ENCODE results near the gene TSPO2. TPM values are rescaled to one million over a fixed set of nuclear protein-coding genes. Genes with fewer than 3 reads are reported as not detected.

The TSPO2 gene
- polyA plus RNA-seq, 1 donor = 0.93 TPM

DNA sequence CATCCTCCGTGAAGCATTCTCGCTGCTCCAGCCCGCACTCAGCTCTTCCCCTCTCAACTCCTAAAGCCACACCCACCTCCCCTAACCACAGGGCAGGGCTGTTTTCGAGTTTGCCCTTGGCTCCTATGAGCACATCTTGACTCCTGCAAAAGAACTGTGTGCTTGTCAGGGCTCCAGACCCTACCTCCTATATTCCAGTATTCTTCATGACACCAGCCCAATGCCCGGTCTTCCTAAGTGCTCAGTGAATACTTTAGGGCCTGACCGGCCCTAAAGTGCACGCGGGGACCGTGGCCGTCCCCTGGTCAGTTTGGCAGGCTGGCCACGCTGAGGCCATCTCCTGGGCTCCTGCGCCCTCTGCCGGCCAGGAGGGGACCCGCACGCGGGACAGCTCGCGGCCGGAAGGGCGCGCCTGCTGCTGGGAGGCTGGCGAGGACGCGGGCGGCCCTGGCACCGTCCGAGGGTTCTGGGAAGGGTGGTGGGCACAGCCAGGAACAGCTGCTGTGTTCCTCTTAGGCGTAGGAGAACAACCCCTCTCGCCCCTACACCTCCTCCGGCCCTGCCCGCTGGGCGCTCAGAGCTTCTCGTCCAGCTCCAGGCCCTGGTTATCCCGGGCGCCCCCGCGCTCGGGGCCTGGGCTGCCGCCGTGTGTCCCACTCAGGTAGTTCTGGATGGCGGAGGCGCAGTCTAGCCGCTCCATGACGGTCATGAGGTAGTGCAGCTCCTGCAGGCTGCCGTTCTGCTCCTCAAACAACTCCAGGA, 14.3 kb upstream of the TSPO2 start:
- DNase-seq = peak; percentile 87

GRCh38 chr6:41028561-41029412, 13.5 kb upstream of the TSPO2 start:
- peak; percentile 26 for DNase-seq

GRCh38 chr6:41032830-41033229, 9.4 kb upstream of the TSPO2 start:
- no peak for DNase-seq

DNA sequence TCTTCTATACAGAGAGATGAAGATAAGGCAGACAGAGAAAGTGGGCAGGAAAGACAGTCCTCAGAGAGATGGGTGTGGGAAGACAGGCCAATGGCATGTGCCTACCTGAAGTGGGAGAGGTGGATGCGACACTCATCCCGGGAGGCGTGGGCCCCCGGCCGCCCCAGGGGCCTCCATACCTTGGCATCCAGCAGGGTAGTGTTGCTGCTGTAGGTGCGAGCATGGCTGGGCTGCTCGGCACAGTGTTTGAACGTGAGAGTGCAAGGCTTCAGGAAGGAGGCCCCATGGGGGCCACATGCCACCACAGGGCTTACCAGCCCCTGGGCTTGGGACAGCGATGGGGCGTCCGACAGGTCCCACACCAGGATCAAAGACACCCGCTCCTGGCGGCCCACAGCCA, 8.5 kb upstream of the TSPO2 start:
- no peak for DNase-seq

GRCh38 chr6:41036186-41036585, 6.1 kb upstream of the TSPO2 start:
- no peak for DNase-seq

- DNase-seq = no peak
These were observed 5.7 kb upstream of the TSPO2 start for GRCh38 chr6:41036601-41037000.

GRCh38 chr6:41037107-41037900, 5.0 kb upstream of the TSPO2 start:
- no peak for DNase-seq

DNA sequence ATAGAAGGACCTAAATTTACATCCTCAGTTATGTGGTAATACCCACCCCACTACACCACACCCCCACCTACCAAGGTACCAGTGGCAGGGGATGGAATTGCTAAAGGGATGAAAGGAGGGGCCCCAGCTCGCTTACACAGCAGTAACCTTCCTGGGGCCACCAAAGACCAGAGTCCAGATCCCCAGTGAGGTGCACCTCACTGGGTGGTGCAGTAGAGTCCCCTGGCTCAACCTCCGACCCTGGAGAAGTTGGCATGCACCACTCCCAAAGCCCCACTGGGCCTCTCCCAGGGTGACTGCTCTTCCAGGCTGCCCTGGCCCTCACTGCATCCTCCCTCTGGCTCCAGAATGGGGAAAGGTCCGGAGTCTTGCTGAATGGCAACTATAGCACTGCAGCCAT, 4.1 kb upstream of the TSPO2 start:
- DNase-seq = no peak

DNA sequence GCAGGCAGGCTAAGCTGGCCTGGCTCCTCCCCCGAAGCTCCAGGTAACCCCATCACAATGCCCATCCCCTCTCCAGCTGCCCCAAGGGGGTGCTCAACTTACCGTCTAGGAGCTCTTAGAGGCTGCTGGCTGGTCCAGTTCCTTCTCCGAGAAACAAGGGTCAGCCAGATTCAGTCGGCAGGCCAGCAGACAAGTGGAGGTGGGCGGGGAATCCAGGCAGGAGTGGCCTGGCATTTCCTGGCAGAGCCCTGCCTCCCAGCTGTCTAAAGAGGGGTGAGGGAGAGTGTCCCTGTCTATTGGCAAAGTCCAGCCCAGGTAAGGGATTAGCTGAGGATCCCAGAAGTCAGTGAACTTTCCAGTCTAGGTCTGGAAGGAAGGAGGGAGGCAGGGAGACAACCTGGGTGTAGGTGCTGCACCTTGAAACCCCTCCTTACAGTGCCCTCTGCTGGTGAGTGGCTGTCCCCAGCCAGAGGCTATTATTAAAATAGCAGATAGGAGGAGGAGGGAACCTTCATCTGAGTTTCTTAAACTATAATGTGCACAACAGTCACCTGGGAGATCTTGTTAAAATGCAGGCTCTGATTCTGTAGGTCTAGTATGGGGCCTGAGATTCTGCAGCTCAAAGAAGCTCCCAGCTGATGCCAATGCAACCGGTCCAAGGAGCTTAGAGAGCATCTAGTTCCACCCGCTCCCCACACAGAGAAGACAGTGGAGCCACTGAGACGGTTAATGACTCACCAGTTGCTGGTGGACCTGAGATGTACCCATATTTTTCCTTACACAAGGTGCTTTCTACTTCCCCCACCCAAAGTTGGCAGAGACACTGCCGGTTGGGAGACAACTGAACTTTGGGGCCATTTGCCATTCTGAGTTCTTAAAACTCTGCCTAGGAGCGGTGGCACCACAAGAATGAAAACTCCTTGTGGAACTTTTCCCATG, 2.9 kb upstream of the TSPO2 start, which contains the start of gene UNC5CL:
TSS of gene UNC5CL (minus strand) at position 162 of the 939 bp plus-strand sequence. CDS start 4,147 bp downstream, outside the sequence.
- no peak for DNase-seq

- DNase-seq = no peak
These were observed 1.9 kb upstream of the TSPO2 start for GRCh38 chr6:41040101-41040939.

DNA sequence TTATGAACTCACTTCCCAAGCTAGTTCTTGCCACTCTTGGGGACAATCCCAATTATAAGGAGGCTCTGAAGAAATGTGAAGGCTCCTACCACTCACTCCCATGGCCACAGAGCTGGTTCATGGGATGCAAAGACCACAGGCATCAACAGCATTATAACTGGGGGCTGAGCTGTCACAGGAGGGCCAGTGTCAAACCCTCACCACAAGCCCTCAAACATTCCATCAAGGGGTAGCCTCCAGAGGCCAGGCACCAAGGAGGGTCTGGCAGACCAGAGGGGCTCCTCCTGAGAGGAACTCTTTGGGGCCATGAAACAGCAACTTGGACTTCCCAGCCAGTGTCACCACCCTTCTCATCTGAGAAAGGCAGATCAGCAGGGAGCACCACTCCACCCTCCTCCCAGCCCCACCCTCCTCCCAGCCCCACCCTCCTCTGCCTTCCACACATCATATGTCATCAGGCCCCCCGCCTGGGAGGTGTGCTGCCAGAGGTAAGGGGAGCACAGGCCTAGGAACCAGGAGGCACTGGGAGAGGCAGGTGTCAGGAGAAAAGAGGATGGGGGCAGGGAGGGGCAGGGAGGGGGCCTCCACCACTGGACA, 1.2 kb upstream of the TSPO2 start:
- no peak for DNase-seq

DNA sequence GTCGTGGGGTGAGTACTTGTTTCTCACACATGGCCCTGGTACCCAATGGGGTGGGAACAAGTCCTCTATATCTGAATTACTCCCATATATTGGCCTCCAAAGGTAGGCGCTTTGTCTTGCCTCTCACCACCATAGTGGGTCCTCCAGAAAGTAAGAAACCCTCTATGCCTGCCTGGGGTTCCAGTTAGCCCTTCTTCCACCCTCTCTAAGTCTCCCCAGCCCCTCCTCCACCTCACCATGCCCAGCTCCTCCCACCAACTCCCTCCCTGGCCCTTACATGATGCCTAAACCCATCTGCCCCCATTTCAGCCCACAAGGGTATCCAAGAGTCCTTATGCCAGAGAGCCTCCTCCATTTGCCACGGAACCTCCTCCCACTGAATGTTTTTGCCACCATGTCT, 884 bp downstream of the TSPO2 start:
- DNase-seq = no peak

- DNase-seq = no peak
These were observed 3.4 kb downstream of the TSPO2 start for GRCh38 chr6:41045664-41046063.

DNA sequence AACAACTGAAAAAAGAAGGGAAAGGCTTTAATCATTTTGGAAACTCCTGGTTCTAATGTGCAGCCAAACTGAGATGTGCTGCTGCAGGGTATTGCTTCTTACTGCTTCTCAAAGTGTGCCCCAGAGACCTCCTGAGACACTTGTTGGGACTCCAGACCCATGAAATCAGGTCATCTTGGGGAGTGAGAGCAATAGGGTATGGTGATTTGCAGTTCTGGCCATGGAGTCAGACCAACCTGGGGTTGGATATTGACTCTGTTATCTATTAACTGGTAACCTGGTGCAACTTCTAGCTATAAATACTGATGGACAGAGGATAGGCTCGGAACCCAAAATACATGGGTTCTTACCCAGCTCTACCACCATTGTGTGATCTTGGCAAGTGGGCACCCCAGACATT, 3.8 kb downstream of the TSPO2 start:
- DNase-seq = no peak

- no peak for DNase-seq
These were observed 5.0 kb downstream of the TSPO2 start for GRCh38 chr6:41047306-41047705.

- DNase-seq = no peak
These were observed 5.8 kb downstream of the TSPO2 start for GRCh38 chr6:41047745-41048732.

GRCh38 chr6:41049521-41049920, 7.3 kb downstream of the TSPO2 start:
- no peak for DNase-seq

- no peak for DNase-seq
These were observed 7.7 kb downstream of the TSPO2 start for GRCh38 chr6:41049955-41050354.

DNA sequence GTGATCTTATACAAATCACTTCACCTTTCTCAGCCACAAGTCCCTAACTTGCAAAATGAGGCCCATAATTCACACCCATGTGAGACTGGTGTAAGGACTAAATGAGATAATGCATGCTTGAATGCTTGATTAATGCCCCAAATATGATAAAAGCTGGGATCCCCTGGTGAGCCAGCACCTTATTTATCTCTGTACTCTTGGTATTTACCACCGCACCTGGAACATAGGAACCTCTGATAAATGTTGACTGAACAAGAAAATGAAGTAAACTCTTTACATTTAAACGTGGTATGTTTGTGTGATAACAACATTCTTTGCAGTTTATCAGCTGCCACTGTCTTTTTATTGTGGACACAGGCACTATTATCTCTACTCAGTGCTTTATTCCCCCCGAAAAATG, 8.3 kb downstream of the TSPO2 start:
- no peak for DNase-seq

Measured in hindlimb muscle (tissue), 1 donor.